Vagina (tissue), 2 donors: ENCODE measurements around the gene DHX35.

Experiments
- POLR2A ChIP-seq, 2 donors: fragments of 450-650 bp; IDR thresholded peaks; one replicate each; pipeline ENCODE4 v1.6.1; 2017; ENCODE audit warnings: antibody characterized with exemption in 2 of 2, mild to moderate bottlenecking in 2 of 2, moderate library complexity in 2 of 2
- POLR2AphosphoS5 ChIP-seq, 2 donors: sonication (generic); formaldehyde crosslinking; IDR thresholded peaks; one replicate each; pipeline ENCODE4 v1.9.0; 2017; ENCODE audit warnings: antibody characterized with exemption in 2 of 2, mild to moderate bottlenecking in 2 of 2, low read depth in 1 of 2; ENCODE audit not compliant: insufficient read depth in 1 of 2
- TF ChIP-seq, protein P1 (sequence below), 3 experiments: fragments of 450-650 bp in 2 of 3; fragments of 200-600 bp in 1 of 3; sonication (generic) in 1 of 3; IDR thresholded peaks; one replicate each; pipeline ENCODE4 v1.5.1; 2017 to 2019; ENCODE audit warnings: antibody characterized with exemption in 3 of 3, mild to moderate bottlenecking in 2 of 3, moderate library complexity in 2 of 3

DNA sequence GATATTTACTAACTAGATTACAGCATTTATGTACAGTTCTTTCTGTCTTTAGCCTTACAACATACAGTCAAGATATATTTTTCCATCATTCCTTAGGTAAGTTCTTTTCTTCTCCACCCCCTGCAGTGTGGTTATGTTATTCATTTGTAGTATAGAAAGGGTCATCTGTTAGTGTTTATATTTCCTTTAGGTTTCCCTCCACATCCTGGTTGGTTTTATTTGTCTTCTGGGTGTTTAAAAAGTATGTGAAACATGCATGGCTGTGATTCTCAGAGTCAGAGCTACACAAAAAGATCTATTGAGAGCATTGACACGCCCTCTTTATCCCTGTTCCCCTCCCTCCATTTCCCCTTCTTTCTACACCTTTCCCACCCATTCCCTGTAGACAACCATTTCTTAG, 20.1 kb downstream of the DHX35 start:
- TF ChIP-seq, protein P1, sequence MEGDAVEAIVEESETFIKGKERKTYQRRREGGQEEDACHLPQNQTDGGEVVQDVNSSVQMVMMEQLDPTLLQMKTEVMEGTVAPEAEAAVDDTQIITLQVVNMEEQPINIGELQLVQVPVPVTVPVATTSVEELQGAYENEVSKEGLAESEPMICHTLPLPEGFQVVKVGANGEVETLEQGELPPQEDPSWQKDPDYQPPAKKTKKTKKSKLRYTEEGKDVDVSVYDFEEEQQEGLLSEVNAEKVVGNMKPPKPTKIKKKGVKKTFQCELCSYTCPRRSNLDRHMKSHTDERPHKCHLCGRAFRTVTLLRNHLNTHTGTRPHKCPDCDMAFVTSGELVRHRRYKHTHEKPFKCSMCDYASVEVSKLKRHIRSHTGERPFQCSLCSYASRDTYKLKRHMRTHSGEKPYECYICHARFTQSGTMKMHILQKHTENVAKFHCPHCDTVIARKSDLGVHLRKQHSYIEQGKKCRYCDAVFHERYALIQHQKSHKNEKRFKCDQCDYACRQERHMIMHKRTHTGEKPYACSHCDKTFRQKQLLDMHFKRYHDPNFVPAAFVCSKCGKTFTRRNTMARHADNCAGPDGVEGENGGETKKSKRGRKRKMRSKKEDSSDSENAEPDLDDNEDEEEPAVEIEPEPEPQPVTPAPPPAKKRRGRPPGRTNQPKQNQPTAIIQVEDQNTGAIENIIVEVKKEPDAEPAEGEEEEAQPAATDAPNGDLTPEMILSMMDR (IDR thresholded peaks at IDR 0.05): no peak
- TF ChIP-seq POLR2AphosphoS5 (IDR thresholded peaks at IDR 0.05; ENCODE audit: insufficient read depth in 1 of 2, low read depth in 1 of 2) (no peak), POLR2A (IDR thresholded peaks at IDR 0.05) (no peak)
